H1 (cell line): ENCODE measurements around the gene MBD4. TPM values are rescaled to one million over a fixed set of nuclear protein-coding genes. Genes with fewer than 3 reads are reported as not detected.

Source experiments
- BCL11A ChIP-seq, 2 experiments: IDR thresholded peaks; one replicate each; pipeline ENCODE4 v1.6.1; 2011; ENCODE audit warnings: low read depth in 2 of 2, low read length in 2 of 2, mild to moderate bottlenecking in 2 of 2
- CBX5 ChIP-seq: fragments of 300-800, 300-1000 bp; sonication (generic); IDR thresholded peaks from 2 replicates; pipeline ENCODE4 v1.7.1; 2016; ENCODE audit warnings: antibody characterized with exemption, low read length, low read depth
- CEBPB ChIP-seq: IDR thresholded peaks from 2 replicates; pipeline ENCODE4 v1.6.1; 2012; ENCODE audit warnings: low read depth, low read length
- CHD1 ChIP-seq: IDR thresholded peaks from 2 replicates; pipeline ENCODE4 v1.6.1; 2012; ENCODE audit warnings: low read depth, low read length, improper control_type of control experiment
- FOSL1 ChIP-seq: IDR thresholded peaks from 2 replicates; pipeline ENCODE4 v1.6.1; 2011; ENCODE audit warnings: mild to moderate bottlenecking, low read depth, low read length, moderate library complexity; ENCODE audit not compliant: insufficient read depth
- GTF2F1 ChIP-seq: IDR thresholded peaks from 2 replicates; pipeline ENCODE4 v1.6.1; 2012; ENCODE audit warnings: low read depth, low read length, improper control_type of control experiment, borderline replicate concordance
- HDAC6 ChIP-seq: IDR thresholded peaks from one replicate; pipeline ENCODE4 v1.7.1; 2012; ENCODE audit warnings: low read depth, mild to moderate bottlenecking, inconsistent platforms, low read length, moderate library complexity
- KDM1A ChIP-seq: fragments of 200-600, 300-600 bp; sonication (generic); IDR thresholded peaks from 2 replicates; pipeline ENCODE4 v1.7.1; 2016; ENCODE audit warnings: mild to moderate bottlenecking, low read length, borderline replicate concordance
- MAFK ChIP-seq: IDR thresholded peaks from 2 replicates; pipeline ENCODE4 v1.6.1; 2012; ENCODE audit warnings: low read depth, mild to moderate bottlenecking, improper control_type of control experiment, low read length
- PHF8 ChIP-seq: fragments of 200-600 bp; sonication (generic); conservative IDR thresholded peaks from 2 replicates; pipeline ENCODE4 v1.7.1; 2012; ENCODE audit warnings: low read depth, mild to moderate bottlenecking, inconsistent platforms, low read length, moderate library complexity
- POLR2A ChIP-seq, 2 experiments: IDR thresholded peaks; 1 replicate in 1 of 2; 2 replicates in 1 of 2; pipeline ENCODE4 v1.6.1; 2011; ENCODE audit warnings: low read depth in 2 of 2, low read length in 2 of 2, mild to moderate bottlenecking in 2 of 2; ENCODE audit errors: control extremely low read depth in 1 of 2
- RFX5 ChIP-seq: IDR thresholded peaks from 2 replicates; pipeline ENCODE4 v1.6.1; 2011; ENCODE audit warnings: low read depth, low read length, improper control_type of control experiment, borderline replicate concordance
- RXRA ChIP-seq: IDR thresholded peaks from 2 replicates; pipeline ENCODE4 v1.6.1; 2011; ENCODE audit warnings: low read depth, mild to moderate bottlenecking, low read length, moderate library complexity; ENCODE audit not compliant: insufficient read depth
- SAP30 ChIP-seq: fragments of 300-600 bp; sonication (generic); IDR thresholded peaks from 2 replicates; pipeline ENCODE4 v1.7.1; 2012; ENCODE audit warnings: low read length, moderate library complexity, mild to moderate bottlenecking, inconsistent platforms; ENCODE audit not compliant: insufficient read depth, insufficient replicate concordance
- SIRT6 ChIP-seq: IDR thresholded peaks from one replicate; pipeline ENCODE4 v1.7.1; 2012; ENCODE audit warnings: low read length, inconsistent platforms
- SP1 ChIP-seq: IDR thresholded peaks from 2 replicates; pipeline ENCODE4 v1.6.1; 2011; ENCODE audit warnings: low read depth, low read length
- SRF ChIP-seq: IDR thresholded peaks from 2 replicates; pipeline ENCODE4 v1.6.1; 2011; ENCODE audit warnings: mild to moderate bottlenecking, low read depth, low read length, moderate library complexity
- SUZ12 ChIP-seq: fragments of 200-600 bp; sonication (generic); IDR thresholded peaks from 2 replicates; pipeline ENCODE4 v1.6.1; 2012; ENCODE audit warnings: mild to moderate bottlenecking, inconsistent platforms, low read length, moderate library complexity, mixed read lengths
- TCF12 ChIP-seq: IDR thresholded peaks from 2 replicates; pipeline ENCODE4 v1.6.1; 2011; ENCODE audit warnings: low read depth, mild to moderate bottlenecking, low read length
- YY1 ChIP-seq: IDR thresholded peaks from 2 replicates; pipeline ENCODE4 v1.6.1; 2011; ENCODE audit warnings: low read depth, mild to moderate bottlenecking, low read length
- polyA plus RNA-seq, 7 experiments: library from polyadenylated mRNA; depleted of rRNA in 3 of 7; stranded (reverse) in 5 of 7; unstranded in 2 of 7; fragments of >200 nt in 5 of 7; fragments of 200-250 nt in 2 of 7; gene quantifications; 1 replicate in 5 of 7; 2 replicates in 1 of 7; 4 replicates in 1 of 7; pipeline versions ENCODE4 v1.2.1 to v1.2.3, GENCODE V29; 2011 to 2013; ENCODE audit warnings: missing spikeins in 2 of 7, mixed read lengths in 2 of 7
- total RNA-seq: library from RNA; stranded (reverse); fragmentation: NEBNext Ultra II Directional; extraction: Animal tissue kit (Norgen Biotek cat#: 25700); gene quantifications from 2 replicates; pipeline ENCODE4 v1.2.1, GENCODE V29; 2021
- TF ChIP-seq, protein P1 (sequence below): IDR thresholded peaks from 2 replicates; pipeline ENCODE4 v1.6.1; 2012; ENCODE audit warnings: inconsistent platforms
- TF ChIP-seq, protein P2 (sequence below): IDR thresholded peaks from 2 replicates; pipeline ENCODE4 v1.6.1; 2011; ENCODE audit warnings: low read length, improper control_type of control experiment
- TF ChIP-seq, protein P3 (sequence below): IDR thresholded peaks from 2 replicates; pipeline ENCODE4 v1.6.1; 2012; ENCODE audit warnings: low read length, inconsistent platforms

MBD4 gene
- total and polyA plus RNA-seq, 2 of the 8 experiments (the other 6 are each of a cell fraction or from before 2014, with no cell fraction given): 11.2 to 35.8 TPM

DNA sequence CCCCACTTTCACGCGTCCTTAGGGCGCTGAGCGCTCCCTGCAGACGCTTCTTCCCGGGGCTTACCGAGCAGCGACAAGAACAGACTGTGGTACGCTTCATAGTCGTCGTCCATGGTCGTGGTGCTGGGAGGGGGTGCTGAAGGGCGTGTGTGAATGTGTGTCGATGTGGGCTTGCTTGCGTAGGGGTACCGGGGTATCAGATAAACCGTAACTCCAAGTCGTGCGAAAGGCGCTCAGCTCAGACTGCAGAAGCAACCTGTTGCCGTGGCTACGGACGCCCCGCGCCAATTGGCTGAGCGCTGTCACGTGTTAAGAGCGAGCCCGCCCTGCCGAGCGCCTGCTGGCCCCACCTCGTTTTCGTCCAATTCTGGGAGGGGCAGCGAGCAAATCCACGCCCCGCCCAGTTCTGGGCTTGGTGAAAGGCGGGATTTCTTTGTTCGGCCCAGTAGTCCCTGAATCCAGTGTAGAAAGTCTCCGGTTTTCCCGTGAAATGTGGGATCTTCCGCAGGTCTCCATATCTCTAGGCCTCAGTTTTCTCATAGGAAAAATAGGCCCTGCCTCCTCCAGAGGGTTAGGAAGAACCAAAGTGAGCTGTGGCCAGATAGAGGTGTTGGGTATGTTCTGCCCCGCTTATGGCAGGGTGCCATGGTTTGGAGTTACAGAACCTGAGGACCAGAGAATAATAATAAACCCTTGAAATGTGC, 11.2 kb downstream of the MBD4 start, which contains the start of gene EFCAB12 (continued):
- TF ChIP-seq, protein P1, sequence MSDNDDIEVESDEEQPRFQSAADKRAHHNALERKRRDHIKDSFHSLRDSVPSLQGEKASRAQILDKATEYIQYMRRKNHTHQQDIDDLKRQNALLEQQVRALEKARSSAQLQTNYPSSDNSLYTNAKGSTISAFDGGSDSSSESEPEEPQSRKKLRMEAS: no peak; the same call in 1 of the 2 replicates
- TF ChIP-seq, protein P2, sequence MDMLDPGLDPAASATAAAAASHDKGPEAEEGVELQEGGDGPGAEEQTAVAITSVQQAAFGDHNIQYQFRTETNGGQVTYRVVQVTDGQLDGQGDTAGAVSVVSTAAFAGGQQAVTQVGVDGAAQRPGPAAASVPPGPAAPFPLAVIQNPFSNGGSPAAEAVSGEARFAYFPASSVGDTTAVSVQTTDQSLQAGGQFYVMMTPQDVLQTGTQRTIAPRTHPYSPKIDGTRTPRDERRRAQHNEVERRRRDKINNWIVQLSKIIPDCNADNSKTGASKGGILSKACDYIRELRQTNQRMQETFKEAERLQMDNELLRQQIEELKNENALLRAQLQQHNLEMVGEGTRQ: peak; percentile 90
- TF ChIP-seq PHF8: no peak
- TF ChIP-seq SRF: no peak
- no peak for TF ChIP-seq HDAC6
- no peak for TF ChIP-seq GTF2F1
- TF ChIP-seq SP1: peak; percentile 81
- no peak for TF ChIP-seq SUZ12
- no peak for TF ChIP-seq SIRT6
- TF ChIP-seq CEBPB: no peak
- no peak for TF ChIP-seq RFX5
- no peak for TF ChIP-seq MAFK
- TF ChIP-seq YY1: no peak
- TF ChIP-seq BCL11A (IDR thresholded peaks at IDR 0.05; ENCODE audit: low read depth in 2 of 2, low read length in 2 of 2): no peak
- TF ChIP-seq SAP30: peak; percentile 90
- TF ChIP-seq TCF12: no peak
- no peak for TF ChIP-seq FOSL1
- TF ChIP-seq, protein P3, sequence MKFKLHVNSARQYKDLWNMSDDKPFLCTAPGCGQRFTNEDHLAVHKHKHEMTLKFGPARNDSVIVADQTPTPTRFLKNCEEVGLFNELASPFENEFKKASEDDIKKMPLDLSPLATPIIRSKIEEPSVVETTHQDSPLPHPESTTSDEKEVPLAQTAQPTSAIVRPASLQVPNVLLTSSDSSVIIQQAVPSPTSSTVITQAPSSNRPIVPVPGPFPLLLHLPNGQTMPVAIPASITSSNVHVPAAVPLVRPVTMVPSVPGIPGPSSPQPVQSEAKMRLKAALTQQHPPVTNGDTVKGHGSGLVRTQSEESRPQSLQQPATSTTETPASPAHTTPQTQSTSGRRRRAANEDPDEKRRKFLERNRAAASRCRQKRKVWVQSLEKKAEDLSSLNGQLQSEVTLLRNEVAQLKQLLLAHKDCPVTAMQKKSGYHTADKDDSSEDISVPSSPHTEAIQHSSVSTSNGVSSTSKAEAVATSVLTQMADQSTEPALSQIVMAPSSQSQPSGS: no peak
- TF ChIP-seq KDM1A: no peak
- no peak for TF ChIP-seq RXRA
- TF ChIP-seq CBX5: no peak
- no peak for TF ChIP-seq CHD1
- TF ChIP-seq POLR2A (IDR thresholded peaks at IDR 0.05; ENCODE audit: control extremely low read depth in 1 of 2, low read depth in 2 of 2, low read length in 2 of 2): peak in 1 of 2 experiments; percentile 73; a peak in 2 of 3 replicates
